Activated CD8-positive, alpha-beta memory T cell treated with anti-CD3 and anti-CD28 coated beads, Interleukin-2, amount 50 U/mL, for 1 hour (primary cell): Measurements from ENCODE around the gene RBBP8.
"Not testable (repeated sequence)": the region's sequence is repeated elsewhere in the genome, so short reads cannot be mapped to it uniquely, and the experiment has no call there.

ENCODE experiments used
- DNase-seq: peaks from one replicate; pipeline ENCODE4 v3.0.0-alpha.2; 2020; ENCODE audit errors: extremely low read depth

The RBBP8 gene

GRCh38 chr18:22943847-22944246 lies 10.7 kb downstream of the RBBP8 start:
- DNase-seq, result no peak

DNA sequence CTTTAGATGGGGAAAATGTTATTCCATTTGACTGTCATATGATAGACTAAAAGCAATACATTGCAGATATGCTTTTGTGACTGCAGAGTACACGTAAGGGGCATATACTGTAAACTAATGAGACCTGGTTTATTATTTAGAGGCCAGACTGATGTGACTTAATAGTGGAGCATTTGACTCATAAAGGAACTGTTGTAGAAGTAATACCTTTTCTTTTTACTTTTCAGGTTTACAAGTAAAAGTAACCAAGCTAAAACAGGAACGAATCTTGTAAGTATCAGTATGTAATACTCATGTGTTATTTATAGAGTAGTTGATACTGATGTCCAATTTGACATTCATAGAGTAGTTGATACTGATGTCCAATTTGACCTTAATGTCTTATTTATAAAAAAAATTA lies 13.1 kb downstream of the RBBP8 start:
- no peak for DNase-seq

- DNase-seq, result no peak
Observed at GRCh38 chr18:22946846-22947245, 13.7 kb downstream of the RBBP8 start.

- no peak for DNase-seq
Observed at GRCh38 chr18:22951823-22952222, 18.7 kb downstream of the RBBP8 start.

DNA sequence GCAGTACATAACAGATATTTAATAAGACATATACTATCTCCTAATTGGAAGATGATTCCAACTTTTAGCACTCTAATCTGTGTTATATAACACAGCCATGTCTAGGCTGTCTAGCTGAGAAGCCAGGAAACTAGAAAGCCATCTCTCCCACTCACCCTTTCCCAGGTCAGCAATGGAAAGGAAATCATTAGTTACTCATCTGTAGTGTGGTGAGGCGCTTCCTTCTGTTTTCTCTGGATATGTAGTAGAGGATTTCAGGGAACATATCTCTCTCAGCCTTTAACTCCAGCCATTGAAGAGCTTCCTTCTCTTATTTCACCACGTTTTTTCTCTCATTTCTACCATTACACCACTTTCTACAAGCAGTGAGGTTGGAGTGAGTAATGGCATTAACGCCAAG lies 19.4 kb downstream of the RBBP8 start:
- no peak for DNase-seq

DNA sequence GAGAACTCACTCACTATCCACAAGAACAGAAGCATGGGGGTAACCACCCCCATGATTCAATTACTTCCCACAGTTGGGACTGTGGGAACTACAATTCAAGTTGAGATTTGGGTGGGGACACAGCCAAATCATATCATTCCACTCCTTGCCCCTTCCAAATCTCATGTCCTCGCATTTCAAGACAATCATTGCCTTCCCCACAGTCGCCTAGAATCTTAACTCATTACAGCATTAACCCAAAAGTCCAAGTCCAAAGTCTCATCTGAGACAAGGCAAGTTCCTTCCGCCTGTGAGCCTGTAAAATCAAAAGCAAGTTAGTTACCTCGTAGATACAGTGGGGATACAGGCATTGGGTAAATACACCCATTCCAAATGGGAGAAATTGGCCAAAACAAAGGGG lies 20.9 kb downstream of the RBBP8 start:
- not testable (repeated sequence) for DNase-seq

- no peak for DNase-seq
Observed at GRCh38 chr18:22956226-22956625, 23.1 kb downstream of the RBBP8 start.

DNA sequence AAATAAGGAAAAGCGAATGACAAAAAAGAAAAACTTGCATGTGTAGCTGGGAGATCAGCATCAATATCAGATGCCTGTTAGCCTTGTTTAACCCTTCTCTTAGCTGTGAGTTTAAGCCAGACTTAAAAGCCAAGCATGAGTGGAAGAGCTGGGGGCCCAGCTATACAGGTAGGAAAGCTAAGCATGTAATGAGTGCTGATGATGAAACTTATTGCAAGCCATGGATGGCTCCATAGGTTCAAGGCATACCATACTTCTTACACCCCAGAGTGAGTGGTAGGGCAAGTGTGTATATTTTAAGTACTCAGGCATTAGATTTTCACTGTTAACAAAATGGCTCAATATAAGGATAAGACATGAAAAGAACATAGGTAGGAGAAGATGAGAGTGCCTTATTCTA lies 28.0 kb downstream of the RBBP8 start:
- no peak for DNase-seq

- DNase-seq, result no peak
Observed at GRCh38 chr18:22962004-22962403, 28.9 kb downstream of the RBBP8 start.

DNA sequence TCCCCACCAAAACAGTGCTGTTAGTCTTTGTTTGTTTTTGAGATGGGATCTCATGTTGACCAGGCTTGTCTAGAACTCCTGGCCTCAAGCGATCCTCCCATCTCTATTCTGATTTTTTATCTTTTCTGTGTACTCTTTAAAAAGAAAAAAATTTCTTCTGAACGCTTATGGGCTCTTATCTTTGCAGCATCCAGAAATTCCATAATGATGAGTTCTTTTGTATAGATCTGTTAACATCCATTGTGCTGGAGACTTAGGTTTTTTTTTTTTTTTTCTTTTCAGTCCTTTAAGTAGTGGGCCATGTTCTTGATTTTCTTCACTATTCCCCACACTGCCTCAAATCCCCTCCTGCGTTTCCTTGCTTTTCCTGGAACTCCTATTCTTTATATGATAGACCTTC lies 31.0 kb downstream of the RBBP8 start:
- DNase-seq, result no peak

- DNase-seq, result no peak
Observed at GRCh38 chr18:22964722-22965121, 31.6 kb downstream of the RBBP8 start.

DNA sequence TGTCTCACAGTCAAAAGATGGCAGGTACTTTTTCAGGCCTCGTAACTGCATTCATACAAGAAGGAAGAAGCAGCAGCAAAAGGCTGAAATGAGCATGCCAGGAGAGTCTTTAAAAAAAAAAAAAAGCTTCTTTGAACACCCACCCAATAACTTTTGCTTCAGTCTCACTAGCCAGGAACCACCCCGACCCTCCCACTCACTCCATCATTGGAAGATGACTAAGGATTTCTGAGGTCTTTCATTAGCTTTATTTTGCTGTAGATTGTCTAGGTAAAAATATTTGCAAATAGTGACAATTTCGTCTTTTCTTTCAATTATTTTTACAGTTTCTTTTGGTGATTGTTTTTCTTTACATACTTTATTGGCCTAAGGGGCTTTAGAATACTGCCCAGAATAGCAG lies 37.9 kb downstream of the RBBP8 start:
- DNase-seq, result no peak

DNA sequence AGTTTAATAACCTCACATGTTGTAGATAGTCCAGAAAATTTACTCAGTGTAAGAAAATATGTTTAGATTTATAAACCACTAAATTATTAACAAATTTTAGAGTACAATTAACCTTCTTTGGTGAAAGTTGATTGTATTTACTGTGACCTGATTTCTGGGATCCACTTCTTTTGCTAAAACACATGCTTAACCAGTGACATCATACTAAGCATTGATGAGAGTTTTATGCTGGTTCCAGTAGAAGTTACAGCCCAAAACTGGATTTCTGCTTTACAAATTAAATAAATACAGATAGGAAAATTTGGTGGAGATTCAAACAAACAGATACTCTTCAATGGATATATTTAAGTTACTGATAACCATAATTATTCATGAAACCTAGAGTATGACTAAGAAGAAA lies 40.9 kb downstream of the RBBP8 start:
- no peak for DNase-seq

DNA sequence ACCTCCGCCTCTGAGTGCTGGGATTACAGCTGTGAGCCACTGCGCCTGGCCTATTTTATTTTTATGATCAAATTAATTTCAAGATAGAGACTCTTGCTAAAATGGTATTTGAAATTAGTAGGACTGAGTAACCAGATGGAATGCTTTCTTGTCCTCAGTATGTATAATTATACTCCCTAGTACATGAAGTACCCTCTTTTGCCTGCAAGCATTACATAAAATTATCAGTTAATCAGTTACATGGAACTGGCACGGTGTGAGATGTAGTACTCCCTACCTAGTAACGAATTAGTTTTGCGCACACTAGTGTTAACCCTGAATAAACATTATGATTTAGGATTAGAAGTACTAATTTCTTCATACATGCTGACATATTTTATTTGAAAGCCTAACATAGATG lies 41.6 kb downstream of the RBBP8 start:
- no peak for DNase-seq

- no peak for DNase-seq
Observed at GRCh38 chr18:22975508-22975907, 42.4 kb downstream of the RBBP8 start.

GRCh38 chr18:22977847-22978701 lies 44.9 kb downstream of the RBBP8 start:
- DNase-seq, result no peak

- no peak for DNase-seq
Observed at GRCh38 chr18:22980394-22980793, 47.3 kb downstream of the RBBP8 start.

DNA sequence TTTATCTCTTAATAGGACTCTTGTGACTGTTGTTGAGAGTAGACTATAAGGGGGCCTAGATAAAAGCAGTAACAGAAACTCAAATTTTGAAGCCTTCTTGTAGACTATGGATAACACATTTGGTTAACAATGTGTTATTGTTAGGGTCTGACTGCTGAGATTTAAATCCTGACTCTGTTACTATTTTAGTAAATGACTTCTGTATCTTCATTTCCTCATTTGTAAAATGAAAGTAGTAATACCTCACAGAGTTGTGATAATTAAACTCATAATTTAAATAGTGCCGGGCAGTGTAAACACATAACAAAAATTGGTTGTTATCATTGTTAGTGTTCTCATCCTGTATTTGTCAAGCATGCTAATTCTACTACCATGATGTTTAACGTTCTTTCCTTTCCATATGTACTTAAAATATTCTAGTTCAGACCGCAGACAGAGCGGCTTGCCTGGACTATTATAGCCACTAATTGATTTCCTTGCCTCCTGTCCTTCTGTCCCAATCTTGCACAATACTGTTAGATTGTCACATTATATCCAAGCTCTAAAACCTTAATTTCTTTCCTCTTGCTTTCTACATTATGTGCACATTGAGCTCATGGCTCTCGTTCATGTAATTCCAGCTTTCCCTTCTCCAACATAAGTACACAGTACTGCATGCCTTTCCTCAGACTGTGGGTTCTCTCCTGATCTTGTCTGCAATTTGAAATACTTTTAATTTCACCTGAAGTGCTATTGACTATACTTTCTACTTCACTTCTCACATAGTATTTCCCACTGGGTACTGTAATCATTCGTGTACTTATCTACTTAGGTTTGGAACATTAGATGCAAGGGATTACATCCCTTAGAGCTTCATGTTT lies 48.4 kb downstream of the RBBP8 start:
- DNase-seq, result no peak

DNA sequence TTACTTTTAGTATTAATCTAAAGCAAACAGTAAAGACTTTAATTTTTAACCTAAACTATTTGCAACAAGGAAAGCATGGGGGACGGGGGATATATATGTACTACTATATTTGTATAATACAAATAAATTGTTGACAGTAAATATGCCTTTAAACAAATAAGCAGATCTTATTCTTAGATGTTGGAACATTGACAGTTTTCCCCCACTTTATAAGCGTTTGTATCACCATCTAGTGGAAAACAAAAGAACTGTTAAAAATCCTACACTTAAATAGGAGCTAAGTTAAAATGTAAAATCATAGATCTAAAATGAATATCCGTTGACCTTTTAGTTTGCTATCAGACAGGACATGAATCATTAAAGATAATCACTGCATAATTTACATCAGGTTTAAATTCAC lies 50.0 kb downstream of the RBBP8 start:
- no peak for DNase-seq

DNA sequence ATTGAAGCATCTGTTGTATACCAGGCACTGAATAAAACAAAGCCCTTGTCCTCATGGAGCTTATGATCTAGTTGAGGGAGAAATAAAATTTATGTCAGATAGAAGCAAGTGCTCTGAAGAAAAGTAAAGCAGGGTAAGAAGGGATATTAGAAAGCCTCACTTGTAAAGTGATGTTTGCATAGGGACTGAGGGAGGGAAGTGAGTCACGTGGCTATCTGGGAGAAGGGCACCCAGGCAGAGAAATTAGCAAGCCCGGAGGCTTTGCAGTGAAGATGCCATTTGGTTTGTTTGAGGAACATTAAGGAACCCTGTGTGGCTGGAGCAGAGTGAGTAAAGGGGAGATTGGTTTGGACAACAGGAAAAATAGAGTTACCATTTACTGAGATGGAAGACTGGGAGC lies 52.1 kb downstream of the RBBP8 start:
- DNase-seq, result no peak

DNA sequence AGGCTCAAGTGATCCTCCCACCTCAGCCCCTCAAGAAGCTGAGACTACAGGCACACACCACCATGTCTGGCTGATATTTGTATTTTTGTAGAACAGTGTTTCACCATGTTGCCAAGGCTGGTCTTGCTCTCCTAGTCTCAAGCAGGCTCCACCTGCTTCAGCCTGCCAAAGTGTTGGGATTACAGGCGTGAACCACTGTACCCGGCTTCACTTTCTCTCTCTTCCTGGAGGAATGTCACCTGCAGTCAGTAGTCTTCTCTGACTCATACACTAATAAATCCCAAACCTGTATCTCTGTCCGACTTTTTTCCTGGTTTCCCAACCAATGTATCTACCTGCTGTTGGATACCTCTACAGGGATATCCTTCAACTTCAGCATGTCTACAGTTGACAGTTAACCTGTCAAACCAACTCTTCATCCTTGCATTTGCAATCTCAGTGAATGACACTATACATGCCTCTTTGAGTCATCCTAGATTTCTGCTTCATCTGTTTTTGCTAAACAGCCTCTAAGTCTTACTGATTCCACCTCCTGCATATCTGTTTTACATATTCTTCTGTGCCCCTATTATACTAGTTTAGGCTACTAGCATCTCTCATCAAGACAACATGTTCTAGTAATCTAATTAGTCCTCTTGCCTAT lies 54.5 kb downstream of the RBBP8 start:
- DNase-seq, result no peak

GRCh38 chr18:22988208-22988607 lies 55.1 kb downstream of the RBBP8 start:
- DNase-seq, result no peak

DNA sequence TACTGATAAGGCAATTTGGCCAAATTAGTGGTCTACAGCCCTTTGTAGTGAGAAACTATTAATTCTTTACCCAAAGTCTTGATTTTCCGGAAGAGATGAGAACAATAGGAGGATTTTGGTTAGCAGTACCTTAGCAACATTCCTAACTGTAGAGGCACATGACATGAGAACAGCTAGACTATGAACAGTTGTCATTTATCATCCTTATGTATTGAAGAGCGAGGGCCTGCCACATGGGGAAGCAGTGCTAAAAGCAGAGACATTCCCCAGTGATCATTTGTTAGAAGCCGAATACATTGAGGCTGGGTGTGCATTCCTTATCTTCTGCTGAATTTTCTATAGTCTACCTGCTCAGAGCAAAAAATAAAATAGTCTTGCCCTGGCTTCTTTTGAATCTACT lies 65.2 kb downstream of the RBBP8 start:
- DNase-seq, result no peak
